Hair follicular keratinocyte (primary cell): ENCODE measurements around the gene AQP1. TPM values are rescaled to one million over a fixed set of nuclear protein-coding genes. Genes with fewer than 3 reads are reported as not detected.

Experiments used
- total RNA-seq: library from RNA; depleted of rRNA; stranded (reverse); fragments of >200 nt; gene quantifications from 2 replicates; pipeline ENCODE4 v1.2.3, GENCODE V29; 2015

Gene AQP1
- total RNA-seq, result not detected in 2 replicates

DNA sequence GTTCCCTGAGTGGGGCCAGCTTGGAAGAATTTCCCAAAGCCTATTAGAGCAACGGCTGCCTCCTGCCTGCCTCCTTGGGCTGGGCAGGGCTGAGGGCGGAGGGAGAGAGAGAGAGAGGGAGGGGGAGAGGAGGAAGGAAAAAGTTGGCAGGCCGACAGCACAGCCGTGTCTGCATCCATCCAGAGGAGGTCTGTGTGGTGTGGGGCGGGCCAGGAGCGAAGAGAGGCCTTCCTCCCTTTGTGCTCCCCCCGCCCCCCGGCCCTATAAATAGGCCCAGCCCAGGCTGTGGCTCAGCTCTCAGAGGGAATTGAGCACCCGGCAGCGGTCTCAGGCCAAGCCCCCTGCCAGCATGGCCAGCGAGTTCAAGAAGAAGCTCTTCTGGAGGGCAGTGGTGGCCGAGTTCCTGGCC is at the start of gene AQP1:
TSS of gene AQP1 (plus strand) at position 293 of the 409 bp plus-strand sequence. CDS start at position 350, 57 bp downstream.

DNA sequence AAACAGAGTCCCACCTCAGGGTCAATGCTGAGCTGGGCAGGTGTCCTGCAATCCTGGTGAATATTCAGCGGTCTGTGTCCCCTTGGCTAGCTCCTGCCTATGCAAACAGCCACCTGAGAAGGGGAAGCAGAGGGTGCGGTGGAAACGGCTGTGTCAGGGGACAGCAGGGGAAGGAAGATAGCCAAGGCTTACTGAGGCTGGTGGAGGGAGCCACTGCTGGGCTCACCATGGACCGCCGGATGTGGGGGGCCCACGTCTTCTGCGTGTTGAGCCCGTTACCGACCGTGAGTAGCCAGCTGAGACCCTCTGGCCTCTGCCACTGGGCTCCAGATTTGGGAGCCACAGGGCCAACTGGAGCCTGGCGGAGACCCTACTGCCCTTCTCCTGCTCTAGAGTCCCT is 52.2 kb downstream of the AQP1 start, which contains the start of gene GHRHR:
TSS of gene GHRHR (plus strand) at position 112 of the 400 bp plus-strand sequence. CDS start at position 228, 116 bp downstream.

Other genes with a start within 250 kb of the AQP1 start
- gene CRHR2, start 229.4 kb upstream of the AQP1 start, total RNA-seq, result not detected in 2 replicates
- not detected in 2 replicates for gene INMT, start 159.7 kb upstream of the AQP1 start, total RNA-seq
- gene MINDY4, start 140.4 kb upstream of the AQP1 start, total RNA-seq, result 1.5 and 2.1 TPM in 2 replicates
- gene GHRHR, start 52.1 kb downstream of the AQP1 start, total RNA-seq, result not detected in 2 replicates
- gene ADCYAP1R1, start 140.5 kb downstream of the AQP1 start, total RNA-seq, result not detected in 2 replicates